NCI-H146 (cell line): ENCODE measurements around the gene FCN2.

ENCODE experiments used
- DNase-seq: peaks from one replicate; lab custom pipeline; 2025; lab: John Stamatoyannopoulos, UW

FCN2 gene

GRCh38 chr9:134869554-134870300 lies 10.9 kb upstream of the FCN2 start:
- DNase-seq = no peak

GRCh38 chr9:134870301-134870694 lies 10.3 kb upstream of the FCN2 start:
- DNase-seq = no peak

GRCh38 chr9:134870746-134871662 lies 9.6 kb upstream of the FCN2 start:
- DNase-seq = no peak

- DNase-seq = no peak
Measured at GRCh38 chr9:134871697-134872340, 8.8 kb upstream of the FCN2 start.

- DNase-seq = no peak
Measured at GRCh38 chr9:134872482-134873231, 8.0 kb upstream of the FCN2 start.

- DNase-seq = no peak
Measured at GRCh38 chr9:134875371-134875770, 5.2 kb upstream of the FCN2 start.

- DNase-seq = no peak
Measured at GRCh38 chr9:134877541-134877940, 3.1 kb upstream of the FCN2 start.

GRCh38 chr9:134879664-134880483 lies 736 bp upstream of the FCN2 start:
- no peak for DNase-seq

GRCh38 chr9:134881313-134881670 lies 682 bp downstream of the FCN2 start:
- no peak for DNase-seq

GRCh38 chr9:134882204-134882785 lies 1.7 kb downstream of the FCN2 start:
- DNase-seq = no peak

GRCh38 chr9:134883040-134883782 lies 2.6 kb downstream of the FCN2 start:
- DNase-seq = no peak

- no peak for DNase-seq
Measured at GRCh38 chr9:134884492-134884891, 3.9 kb downstream of the FCN2 start.

GRCh38 chr9:134885001-134885678 lies 4.5 kb downstream of the FCN2 start:
- DNase-seq = no peak

- no peak for DNase-seq
Measured at GRCh38 chr9:134885679-134886412, 5.2 kb downstream of the FCN2 start.

GRCh38 chr9:134886413-134886913 lies 5.9 kb downstream of the FCN2 start:
- no peak for DNase-seq

GRCh38 chr9:134887219-134887618 lies 6.6 kb downstream of the FCN2 start:
- no peak for DNase-seq

- no peak for DNase-seq
Measured at GRCh38 chr9:134887686-134888602, 7.3 kb downstream of the FCN2 start.
